Transverse colon (tissue), 4 donors: ENCODE measurements around the gene AGR3.

ENCODE experiments used
- CTCF ChIP-seq, 5 experiments: fragments of 200-600 bp in 3 of 5; fragments of 450-650 bp in 2 of 5; sonication (generic) in 3 of 5; IDR thresholded peaks; 1 replicate in 2 of 5; 2 replicates in 3 of 5; pipeline ENCODE4 v1.5.1; 2016 to 2017; ENCODE audit warnings: antibody characterized with exemption in 5 of 5, inconsistent platforms in 3 of 5, mild to moderate bottlenecking in 2 of 5, moderate library complexity in 1 of 5
- POLR2A ChIP-seq: fragments of 450-650 bp; IDR thresholded peaks from one replicate; pipeline ENCODE4 v1.6.1; 2016; ENCODE audit warnings: antibody characterized with exemption, mild to moderate bottlenecking, moderate library complexity
- POLR2AphosphoS5 ChIP-seq, 3 donors: sonication (generic); formaldehyde crosslinking; IDR thresholded peaks; one replicate each; pipeline ENCODE4 v1.6.1; 2016; ENCODE audit warnings: antibody characterized with exemption in 3 of 3

- TF ChIP-seq POLR2AphosphoS5 (IDR thresholded peaks at IDR 0.05) (no peak), CTCF (IDR thresholded peaks at IDR 0.05) (no peak), POLR2A (no peak)
Measured at GRCh38 chr7:16839646-16840045, 42.1 kb downstream of the AGR3 start.
